SK-MEL-5 (cell line): ENCODE measurements around the gene EMC9. TPM values are rescaled to one million over a fixed set of nuclear protein-coding genes. Genes with fewer than 3 reads are reported as not detected.
"Not testable (repeated sequence)": the region's sequence is repeated elsewhere in the genome, so short reads cannot be mapped to it uniquely, and the experiment has no call there.

Experiments used
- DNase-seq: peaks from one replicate; pipeline ENCODE4 v3.0.0-alpha.2; 2016; ENCODE audit warnings: low read depth, low spot score
- in situ Hi-C: cut with HindIII; loops from 2 replicates; pipeline ENCODE4 v1.10.0; 2016; ENCODE audit warnings: low sequenced_read_pairs, high pct_unique_total_duplicates, low pct_unique_long_range_greater_than_20kb
- total RNA-seq: library from RNA; depleted of rRNA; stranded (reverse); fragments of >200 nt; shearing (Covaris generic); gene quantifications from 2 replicates; pipeline ENCODE4 v1.2.3, GENCODE V29; 2014

The EMC9 gene
- total RNA-seq, 1 experiment from 2014 or later, result 13.9 TPM

- DNase-seq, in situ Hi-C loops: not testable (repeated sequence)
These were observed 35.7 kb downstream of the EMC9 start for GRCh38 chr14:24105609-24106239.

- in situ Hi-C loops, result no loop called here
These were observed 37.9 kb downstream of the EMC9 start for GRCh38 chr14:24103451-24103850.

GRCh38 chr14:24102357-24103048 is 38.9 kb downstream of the EMC9 start:
- in situ Hi-C loops, result no loop called here
- DNase-seq, result no peak

More at GRCh38 chr14:24103451-24103850, 37.9 kb downstream of the EMC9 start:
- no peak for DNase-seq

- in situ Hi-C loops, result no loop called here
- DNase-seq, result no peak
These were observed 40.4 kb downstream of the EMC9 start for GRCh38 chr14:24100982-24101494.

- in situ Hi-C loops, result no loop called here
- DNase-seq, result no peak
These were observed 41.0 kb downstream of the EMC9 start for GRCh38 chr14:24100197-24100981.

- no peak for DNase-seq
These were observed 42.2 kb downstream of the EMC9 start for GRCh38 chr14:24098927-24099813.

GRCh38 chr14:24098229-24098926 is 43.0 kb downstream of the EMC9 start:
- in situ Hi-C loops, result no loop called here
- DNase-seq, result no peak

More at GRCh38 chr14:24098927-24099813, 42.2 kb downstream of the EMC9 start:
- in situ Hi-C loops, result no loop called here

- in situ Hi-C loops, result no loop called here
- no peak for DNase-seq
These were observed 44.7 kb downstream of the EMC9 start for GRCh38 chr14:24096545-24097181.

GRCh38 chr14:24095271-24096068 is 45.9 kb downstream of the EMC9 start:
- in situ Hi-C loops, result no loop called here
- peak; percentile 86 for DNase-seq

- in situ Hi-C loops, result no loop called here
- DNase-seq, result no peak
These were observed 46.5 kb downstream of the EMC9 start for GRCh38 chr14:24094841-24095270.

GRCh38 chr14:24093901-24094840 is 47.2 kb downstream of the EMC9 start, which contains the start of gene PCK2:
Gene PCK2 (plus strand): TSS chr14:24094311. CDS start chr14:24094406, 95 bp downstream.
- in situ Hi-C loops, result no loop called here
- peak; percentile 88 for DNase-seq

GRCh38 chr14:24093207-24093900 is 48.0 kb downstream of the EMC9 start:
- in situ Hi-C loops, result no loop called here
- no peak for DNase-seq

GRCh38 chr14:24092505-24093206 is 48.7 kb downstream of the EMC9 start:
- in situ Hi-C loops, result no loop called here
- DNase-seq, result no peak
